Mesodermal cell (in vitro differentiated cells): ENCODE results near the gene CTBP1.

ENCODE experiments used
- H3K27ac ChIP-seq: 2 replicates; pipeline ENCODE4 v1.7.0; 2013; ENCODE audit warnings: mild to moderate bottlenecking, low read depth, low read length, moderate library complexity; ENCODE audit not compliant: severe bottlenecking
- H3K36me3 ChIP-seq: 2 replicates; pipeline ENCODE4 v1.7.1; 2013; ENCODE audit warnings: mild to moderate bottlenecking, low read length, moderate library complexity; ENCODE audit not compliant: control insufficient read depth, insufficient read depth
- H3K4me1 ChIP-seq: one replicate; pipeline ENCODE4 v1.7.1; 2013; ENCODE audit warnings: mild to moderate bottlenecking, low read length; ENCODE audit not compliant: insufficient read depth, control insufficient read depth, poor library complexity, severe bottlenecking
- H3K4me3 ChIP-seq: 2 replicates; pipeline ENCODE4 v1.7.0; 2013; ENCODE audit warnings: low read length, control low read depth, mild to moderate bottlenecking; ENCODE audit not compliant: insufficient read depth, poor library complexity, severe bottlenecking; ENCODE audit errors: extremely low read depth
- H3K9me3 ChIP-seq: 2 replicates; pipeline ENCODE4 v1.7.1; 2013; ENCODE audit warnings: mild to moderate bottlenecking, low read length, moderate library complexity; ENCODE audit not compliant: control insufficient read depth
- WGBS, 2 experiments: methylation state at CpG; one replicate each; pipeline ENCODE4 v1.1.5; 2013; ENCODE audit warnings: missing lambda C conversion rate in 2 of 2; ENCODE audit not compliant: insufficient coverage in 2 of 2; 5-methylcytosine and 5-hydroxymethylcytosine counted together

Gene CTBP1

DNA sequence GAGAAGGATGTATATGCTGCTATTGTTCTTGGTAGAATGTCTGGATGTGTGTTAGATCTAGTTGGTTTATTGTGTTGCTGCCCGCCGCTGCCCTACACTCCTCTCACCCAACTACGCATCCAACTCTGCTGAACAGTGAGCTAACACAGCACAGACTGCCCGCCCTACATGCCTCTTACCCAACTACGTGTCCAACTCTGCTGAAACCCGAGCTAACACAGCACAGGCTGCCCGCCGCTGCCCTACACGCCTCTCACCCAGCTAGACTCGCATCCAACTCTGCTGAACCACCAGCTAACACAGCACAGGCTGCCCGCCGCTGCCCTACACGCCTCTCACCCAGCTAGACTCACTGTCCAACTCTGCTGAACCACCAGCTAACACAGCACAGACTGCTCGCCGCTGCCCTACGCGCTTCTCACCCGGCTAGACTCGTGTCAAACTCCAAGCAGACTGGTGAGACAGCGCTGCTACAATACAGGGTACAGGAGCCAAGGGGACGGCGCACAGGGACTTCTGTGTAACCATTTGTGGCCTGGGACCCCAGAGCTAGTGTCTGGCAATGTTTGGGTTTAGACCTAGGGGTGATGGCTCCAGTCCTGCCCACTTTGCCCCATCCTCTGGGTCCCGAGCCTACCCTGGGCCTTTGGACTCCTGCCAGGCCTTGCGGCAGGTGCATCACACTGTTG, 11.6 kb upstream of the CTBP1 start:
- WGBS, 2 experiments: 88 to 92% methylated on average over 17 to 19 of the region's 24 CpGs
- Histone ChIP-seq H3K9me3 (peaks cover 23% of the 10 kb centered on the region), H3K36me3 (no peaks in the 10 kb centered on the region), H3K27ac (no peak overlapping the region), H3K4me3 (no peak overlapping the region), H3K4me1 (no peaks in the 10 kb centered on the region)

DNA sequence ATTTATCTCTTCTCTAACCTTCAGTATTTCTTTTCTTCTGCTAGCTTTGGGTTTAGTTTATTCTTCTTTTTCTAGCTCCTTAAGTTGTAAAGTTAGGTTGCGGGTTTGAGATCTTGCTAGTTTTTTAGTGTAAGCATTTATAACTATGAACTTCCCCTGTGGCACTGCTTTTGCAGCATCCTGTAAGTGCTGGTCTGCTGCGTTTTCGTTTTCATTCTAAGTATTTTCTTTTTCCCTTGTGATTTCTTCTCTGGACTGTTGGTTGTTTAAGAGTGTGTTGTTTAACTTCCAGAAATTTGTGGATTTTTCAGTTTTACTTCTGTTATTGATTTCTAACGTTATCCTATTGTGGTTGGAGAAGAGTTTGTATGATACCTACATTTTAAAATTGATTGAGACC, 11.0 kb upstream of the CTBP1 start:
- Histone ChIP-seq H3K27ac (no peak overlapping the region), H3K9me3 (peaks cover 27% of the 10 kb centered on the region), H3K36me3 (no peaks in the 10 kb centered on the region), H3K4me3 (no peak overlapping the region), H3K4me1 (no peaks in the 10 kb centered on the region)
- 33 to 57% methylated on average over 1 of the region's 4 CpGs for WGBS, 2 experiments

DNA sequence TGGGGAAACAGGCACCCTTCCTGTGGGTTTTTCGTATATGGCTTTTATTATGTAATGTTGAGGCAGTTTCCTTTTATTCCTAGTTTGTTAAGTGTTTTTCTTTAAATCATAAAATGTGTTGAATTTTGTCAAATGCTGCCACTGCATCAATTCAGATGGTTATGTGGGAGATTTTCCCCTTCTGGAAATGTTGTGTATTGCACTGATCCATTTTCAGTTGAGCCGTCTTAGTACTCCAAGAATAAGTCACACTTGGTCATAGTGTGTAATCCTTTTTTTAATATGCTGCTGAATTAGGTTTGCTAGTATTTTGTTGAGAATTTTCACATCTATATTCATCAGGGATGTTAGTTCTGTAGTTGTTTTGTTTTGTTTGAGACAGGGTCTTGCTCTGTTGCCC, 9.5 kb upstream of the CTBP1 start:
- Histone ChIP-seq H3K9me3 (peaks cover 38% of the 10 kb centered on the region), H3K4me1 (no peaks in the 10 kb centered on the region), H3K36me3 (no peaks in the 10 kb centered on the region), H3K4me3 (no peak overlapping the region), H3K27ac (no peak overlapping the region)
- WGBS, 2 experiments: 60 to 100% methylated on average over 1 of the region's 2 CpGs

DNA sequence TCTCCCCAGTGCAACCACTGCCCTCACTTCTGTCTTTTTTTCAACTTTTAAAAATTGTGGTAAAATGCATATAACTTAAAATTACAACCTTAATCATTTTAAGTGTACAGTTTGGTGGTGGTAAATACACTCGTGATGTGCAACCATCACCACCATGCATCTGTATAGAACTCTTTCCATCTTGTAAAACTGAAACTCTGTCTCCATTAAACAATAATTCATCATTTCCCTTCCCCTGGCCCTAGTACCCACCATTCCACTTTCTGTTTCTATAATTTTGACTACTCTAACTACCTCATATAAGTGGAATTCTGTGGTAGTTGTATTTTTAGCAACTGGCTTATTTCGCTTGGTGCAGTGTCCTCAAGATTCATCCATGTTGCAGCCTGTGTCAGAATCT, 6.8 kb upstream of the CTBP1 start:
- Histone ChIP-seq H3K9me3 (peaks cover 63% of the 10 kb centered on the region), H3K36me3 (peaks cover 22% of the 10 kb centered on the region), H3K4me1 (no peaks in the 10 kb centered on the region), H3K4me3 (no peak overlapping the region), H3K27ac (no peak overlapping the region)
- WGBS, 2 experiments: 100% methylated on average over 1 of the region's 2 CpGs

DNA sequence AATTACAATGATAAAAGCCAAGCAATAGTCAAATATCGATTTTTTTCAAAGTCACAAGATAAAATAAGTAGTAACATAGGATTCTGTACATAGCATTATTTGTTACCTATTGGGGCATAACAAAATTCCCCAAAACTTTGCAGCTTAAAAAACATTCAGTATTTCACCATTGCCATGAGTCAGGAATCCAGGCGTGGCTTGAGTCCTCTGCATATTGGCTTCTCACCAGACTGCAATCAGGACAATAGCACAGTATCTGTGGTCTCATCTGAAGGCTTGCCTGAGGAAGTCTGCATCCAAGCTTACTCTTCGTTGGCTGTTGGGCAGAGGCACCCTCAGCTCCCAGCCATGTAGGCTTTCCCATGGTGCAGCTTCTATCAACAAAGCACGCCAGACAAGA, 6.2 kb upstream of the CTBP1 start:
- H3K9me3 ChIP-seq: peaks cover 68% of the 10 kb centered on the region
- H3K4me3 ChIP-seq: no peak overlapping the region
- 100% methylated on average over 2 of the region's 4 CpGs for WGBS, 2 experiments
- H3K27ac ChIP-seq: no peak overlapping the region
- peaks cover 27% of the 10 kb centered on the region for H3K36me3 ChIP-seq
- no peaks in the 10 kb centered on the region for H3K4me1 ChIP-seq

DNA sequence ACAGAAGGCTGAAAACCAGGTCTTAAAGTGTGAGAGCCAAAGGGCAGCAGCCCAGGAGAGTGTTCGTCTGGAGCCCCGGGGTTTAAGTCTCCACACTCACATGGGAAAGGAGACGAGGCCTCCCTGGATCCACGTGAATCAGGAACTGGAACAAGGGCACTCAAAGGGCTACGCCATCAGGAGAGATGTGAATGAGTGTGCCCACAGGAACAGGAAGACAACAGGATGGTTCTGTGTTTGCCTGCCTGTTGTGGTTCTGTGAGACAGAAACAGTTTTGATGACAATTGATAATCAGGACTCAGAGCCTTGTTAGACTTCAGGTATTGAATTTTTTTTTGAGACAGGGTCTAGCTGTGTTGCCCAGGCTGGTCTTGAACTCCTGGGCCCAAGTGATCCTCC, 4.9 kb upstream of the CTBP1 start:
- Histone ChIP-seq H3K9me3 (peaks cover 72% of the 10 kb centered on the region), H3K4me1 (no peaks in the 10 kb centered on the region)
- WGBS, 2 experiments: 80% methylated on average over 3 to 5 of the region's 5 CpGs

DNA sequence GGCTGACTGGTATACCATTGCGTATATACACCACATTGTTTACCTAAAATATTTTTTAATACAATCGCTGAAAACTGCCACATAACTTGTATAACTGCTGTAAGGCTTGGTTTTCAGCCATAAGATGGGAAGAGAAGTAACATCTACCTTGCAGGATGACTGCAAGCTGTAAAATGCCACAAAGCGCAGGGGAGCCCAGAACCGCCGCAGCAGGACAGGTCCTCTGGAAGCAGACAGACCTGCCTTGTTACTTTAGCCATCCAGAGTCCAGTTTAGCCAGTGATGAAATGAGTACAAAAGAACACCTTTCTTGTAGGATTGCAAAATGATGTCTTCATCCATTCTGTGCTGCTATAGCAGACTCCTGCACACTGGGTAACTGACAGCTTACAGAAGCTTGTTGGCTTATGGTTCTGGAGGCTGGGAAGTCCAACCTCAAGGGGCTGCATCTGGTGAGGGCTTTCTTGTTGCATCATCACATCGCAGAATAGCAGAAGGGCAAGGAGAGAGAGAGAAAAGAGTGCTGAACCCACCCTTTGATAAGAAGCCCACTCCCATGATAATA, 4.1 kb upstream of the CTBP1 start:
- Histone ChIP-seq H3K4me1 (no peaks in the 10 kb centered on the region), H3K27ac (no peak overlapping the region), H3K9me3 (peaks cover 65% of the 10 kb centered on the region), H3K4me3 (no peak overlapping the region), H3K36me3 (peaks cover 28% of the 10 kb centered on the region)
- WGBS, 2 experiments: 96 to 100% methylated on average over 3 to 4 of the region's 6 CpGs

More for the DNA sequence above, 4.9 kb upstream of the CTBP1 start:
- H3K4me3 ChIP-seq: no peak overlapping the region
- peaks cover 28% of the 10 kb centered on the region for H3K36me3 ChIP-seq
- H3K27ac ChIP-seq: no peak overlapping the region

DNA sequence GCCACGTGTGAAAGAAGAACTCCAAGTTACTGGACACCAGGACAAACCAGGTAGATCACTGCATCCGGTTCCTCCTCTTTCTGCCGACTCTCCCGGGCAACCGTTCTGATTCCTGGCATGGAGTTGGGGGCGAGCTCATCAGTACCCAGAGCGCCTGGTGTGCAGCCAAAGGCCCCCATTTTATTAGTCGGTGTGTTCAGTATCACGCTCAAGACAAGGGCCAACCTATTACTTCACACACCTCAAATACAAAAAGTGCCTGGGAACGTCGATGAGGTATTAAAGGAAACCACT, 2.8 kb upstream of the CTBP1 start:
- Histone ChIP-seq H3K9me3 (peaks cover 61% of the 10 kb centered on the region), H3K4me3 (no peak overlapping the region), H3K36me3 (peaks cover 28% of the 10 kb centered on the region), H3K27ac (no peak overlapping the region), H3K4me1 (no peaks in the 10 kb centered on the region)
- WGBS, 2 experiments: 98 to 100% methylated on average over 7 to 11 of the region's 11 CpGs

DNA sequence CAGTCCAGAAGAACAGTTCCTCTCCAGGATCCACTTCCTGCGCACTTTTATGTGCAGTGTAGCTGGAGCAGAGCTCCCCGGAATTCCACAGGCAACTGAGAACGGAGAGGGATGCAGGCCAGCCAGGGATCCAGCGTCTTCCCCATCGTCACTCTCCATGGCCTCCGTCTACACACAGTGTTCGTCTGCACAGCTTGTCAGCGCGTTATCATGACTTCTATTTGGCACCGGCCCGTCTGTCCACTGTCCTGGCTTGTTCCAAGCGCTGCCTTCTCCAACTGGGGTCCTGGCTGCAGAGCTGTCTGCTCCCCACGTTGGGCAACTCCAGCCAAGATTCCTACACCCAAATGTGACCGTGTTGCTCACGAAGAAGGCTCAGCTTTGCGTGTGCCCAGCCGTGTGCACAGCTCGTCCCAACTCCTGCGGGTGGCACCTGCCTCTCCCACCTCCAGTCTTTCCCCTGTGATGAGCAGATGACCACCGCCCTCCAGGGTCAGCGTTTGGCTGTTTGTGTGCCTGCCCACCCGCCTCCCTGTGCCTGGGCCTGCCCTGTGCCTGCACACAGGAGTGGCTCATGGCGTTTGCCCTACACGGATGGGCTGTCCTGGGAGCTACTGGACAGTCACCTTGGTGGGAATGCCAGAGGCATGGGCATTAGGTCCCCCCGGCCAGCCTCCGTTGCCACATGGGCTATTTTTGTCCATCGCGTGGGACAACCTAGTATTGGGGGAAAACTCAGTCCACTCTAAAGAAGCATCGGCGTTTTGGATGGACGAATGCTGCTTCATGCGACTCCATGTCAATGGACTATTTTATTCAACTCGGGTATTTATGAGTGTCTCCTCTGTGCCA, 2.2 kb upstream of the CTBP1 start:
- 95 to 98% methylated on average over 31 to 32 of the region's 33 CpGs for WGBS, 2 experiments
- Histone ChIP-seq H3K4me3 (no peak overlapping the region), H3K36me3 (peaks cover 28% of the 10 kb centered on the region), H3K9me3 (peaks cover 61% of the 10 kb centered on the region), H3K4me1 (no peaks in the 10 kb centered on the region), H3K27ac (no peak overlapping the region)

DNA sequence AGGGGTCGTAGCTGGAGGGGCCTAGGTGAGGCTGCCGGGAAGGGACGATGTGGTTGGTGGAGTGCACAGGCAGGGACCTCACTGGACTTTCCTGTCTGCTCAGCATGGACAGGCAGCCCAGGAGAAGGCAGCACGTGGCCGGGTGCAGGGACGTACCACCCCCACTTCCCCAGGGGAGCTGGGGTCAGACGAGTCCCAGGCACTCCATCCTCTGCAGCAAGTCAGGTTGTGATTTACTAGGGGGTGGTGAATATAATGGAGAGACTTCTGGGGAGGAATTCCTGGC, 1.5 kb upstream of the CTBP1 start:
- no peak overlapping the region for H3K27ac ChIP-seq
- whole genome bisulfite sequencing, 2 experiments: 98 to 99% methylated on average over 7 of the region's 7 CpGs
- no peak overlapping the region for H3K4me3 ChIP-seq
- H3K9me3 ChIP-seq: peaks cover 54% of the 10 kb centered on the region
- H3K4me1 ChIP-seq: no peaks in the 10 kb centered on the region
- peaks cover 31% of the 10 kb centered on the region for H3K36me3 ChIP-seq
